HEK293T (cell line): Measurements from ENCODE around the gene SLC37A3.

Experiments
- CTCF ChIA-PET: fragments of 350-600 bp; formaldehyde crosslinking; extraction: SDS; loops from one replicate; lab custom pipeline; 2021; ENCODE audit warnings: antibody characterized with exemption, inconsistent platforms; lab: Yijun Ruan, JAX
- POLR2A ChIA-PET: fragments of 350-600 bp; formaldehyde crosslinking; extraction: SDS; loops from one replicate; lab custom pipeline; 2020; ENCODE audit warnings: antibody characterized with exemption, inconsistent platforms; lab: Yijun Ruan, JAX
- DNase-seq: peaks from one replicate; pipeline ENCODE4 v3.0.0; 2012; ENCODE audit warnings: mixed read lengths; ENCODE audit errors: extremely low spot score
- ARNT ChIP-seq: fragments of 450-650 bp; IDR thresholded peaks from 2 replicates; pipeline ENCODE4 v1.6.1; 2017; ENCODE audit warnings: mild to moderate bottlenecking
- BHLHE40 ChIP-seq: fragments of 450-650 bp; IDR thresholded peaks from 2 replicates; pipeline ENCODE4 v1.6.1; 2016; ENCODE audit warnings: mild to moderate bottlenecking, moderate library complexity, borderline replicate concordance
- CTBP1 ChIP-seq: fragments of 450-650 bp; IDR thresholded peaks from 2 replicates; pipeline ENCODE4 v1.6.1; 2016; ENCODE audit warnings: borderline replicate concordance
- ELF4 ChIP-seq: fragments of 450-650 bp; IDR thresholded peaks from 2 replicates; pipeline ENCODE4 v1.6.1; 2017; ENCODE audit warnings: antibody characterized with exemption
- FOXA1 ChIP-seq: fragments of 450-650 bp; IDR thresholded peaks from 2 replicates; pipeline ENCODE4 v1.6.1; 2016; ENCODE audit warnings: mild to moderate bottlenecking
- FOXK2 ChIP-seq: fragments of 450-650 bp; IDR thresholded peaks from 2 replicates; pipeline ENCODE4 v1.6.1; 2016; ENCODE audit warnings: mild to moderate bottlenecking
- FOXM1 ChIP-seq: fragments of 450-650 bp; IDR thresholded peaks from 2 replicates; pipeline ENCODE4 v1.6.1; 2017; ENCODE audit warnings: mild to moderate bottlenecking, borderline replicate concordance
- HDGF ChIP-seq: fragments of 450-650 bp; IDR thresholded peaks from 2 replicates; pipeline ENCODE4 v1.6.1; 2017; ENCODE audit warnings: antibody characterized with exemption, borderline replicate concordance
- L3MBTL2 ChIP-seq: fragments of 450-650 bp; conservative IDR thresholded peaks from 2 replicates; pipeline ENCODE4 v1.6.1; 2016; ENCODE audit warnings: mild to moderate bottlenecking
- LEF1 ChIP-seq: fragments of 450-650 bp; IDR thresholded peaks from 2 replicates; pipeline ENCODE4 v1.6.1; 2017; ENCODE audit warnings: mild to moderate bottlenecking, borderline replicate concordance
- NFRKB ChIP-seq: fragments of 450-650 bp; IDR thresholded peaks from 2 replicates; pipeline ENCODE4 v1.6.1; 2016; ENCODE audit warnings: mild to moderate bottlenecking, moderate library complexity
- PKNOX1 ChIP-seq: fragments of 450-650 bp; IDR thresholded peaks from 2 replicates; pipeline ENCODE4 v1.6.1; 2016
- SP1 ChIP-seq: fragments of 450-650 bp; IDR thresholded peaks from 2 replicates; pipeline ENCODE4 v1.6.1; 2017
- SUZ12 ChIP-seq: fragments of 450-650 bp; IDR thresholded peaks from 2 replicates; pipeline ENCODE4 v1.6.1; 2016; ENCODE audit warnings: mild to moderate bottlenecking
- TARDBP ChIP-seq: fragments of 450-650 bp; IDR thresholded peaks from 2 replicates; pipeline ENCODE4 v1.6.1; 2016
- ZNF384 ChIP-seq: fragments of 450-650 bp; IDR thresholded peaks from 2 replicates; pipeline ENCODE4 v1.6.1; 2016

Gene SLC37A3

GRCh38 chr7:140404565-140405065, 6.3 kb upstream of the SLC37A3 start:
- TF ChIP-seq PKNOX1 (no peak), HDGF (no peak), SUZ12 (no peak), ZNF384 (no peak), NFRKB (no peak), SP1 (no peak), FOXM1 (no peak), L3MBTL2 (no peak), FOXA1 (no peak), LEF1 (no peak), TARDBP (no peak), BHLHE40 (no peak), FOXK2 (no peak), CTBP1 (no peak), ELF4 (no peak), ARNT (no peak)
- ChIA-PET POLR2A (no interaction called here), CTCF (interaction anchor here (0.7 kb wide), 1 partner anchor 39 kb away, joined by 3 read pairs; no protein-coding TSS in a partner anchor)
- DNase-seq = no peak

- POLR2A ChIA-PET = no interaction called here
- CTCF ChIA-PET = no interaction called here
- no peak for DNase-seq
- TF ChIP-seq SP1 (no peak), PKNOX1 (no peak), SUZ12 (no peak), ARNT (no peak), L3MBTL2 (no peak), HDGF (no peak), FOXM1 (no peak), BHLHE40 (no peak), FOXK2 (no peak), NFRKB (no peak), LEF1 (no peak), FOXA1 (no peak), ZNF384 (no peak), CTBP1 (no peak), TARDBP (no peak)
Measured at GRCh38 chr7:140403878-140404564, 5.7 kb upstream of the SLC37A3 start, which contains the start of gene RAB19. TSS of gene RAB19 (plus strand) at chr7:140404058. CDS start at chr7:140407647, 3,589 bp downstream.

- no peak for DNase-seq
- POLR2A ChIA-PET = no interaction called here
- TF ChIP-seq ZNF384 (no peak), SP1 (no peak), L3MBTL2 (no peak), FOXA1 (no peak), SUZ12 (no peak), CTBP1 (no peak)
- CTCF ChIA-PET = interaction anchor here (0.8 kb wide), 1 partner anchor 941 kb away, joined by 3 read pairs; no protein-coding TSS in a partner anchor
Measured at GRCh38 chr7:140402178-140402835, 4.0 kb upstream of the SLC37A3 start.

- TF ChIP-seq ZNF384 (no peak), CTBP1 (no peak), L3MBTL2 (no peak), LEF1 (no peak), BHLHE40 (no peak), SP1 (no peak), FOXM1 (no peak), FOXA1 (no peak), SUZ12 (no peak), FOXK2 (no peak), ARNT (no peak), HDGF (no peak), ELF4 (no peak), NFRKB (no peak), TARDBP (no peak)
- POLR2A ChIA-PET = no interaction called here
- CTCF ChIA-PET = no interaction called here
- DNase-seq = no peak
Measured at GRCh38 chr7:140400381-140400780, 2.1 kb upstream of the SLC37A3 start.

- no peak for DNase-seq
- TF ChIP-seq HDGF = no peak
- no peak for TF ChIP-seq ZNF384
- no peak for TF ChIP-seq BHLHE40
- TF ChIP-seq FOXM1 = no peak
- TF ChIP-seq NFRKB = no peak
- no peak for TF ChIP-seq CTBP1
- TF ChIP-seq PKNOX1 = no peak
- TF ChIP-seq FOXA1 = no peak
- no peak for TF ChIP-seq SP1
- TF ChIP-seq FOXK2 = no peak
- ChIA-PET POLR2A (interaction anchor here (1.5 kb wide), 2 partner anchors 14 to 15 kb away, joined by 3 read pairs; no protein-coding TSS in a partner anchor), CTCF (interaction anchor here (0.6 kb wide), 1 partner anchor 166 kb away, joined by 3 read pairs; no protein-coding TSS in a partner anchor)
Measured at GRCh38 chr7:140398821-140399220, 491 bp upstream of the SLC37A3 start.
